Panc1 (cell line): ENCODE results near the gene POC1B. TPM values are rescaled to one million over a fixed set of nuclear protein-coding genes. Genes with fewer than 3 reads are reported as not detected.

Source experiments
- ATAC-seq: fragments of 200-7000 bp; cut with Tn5 transposase; 2 replicates; pipeline ENCODE4 v1.9.1; 2020; ENCODE audit warnings: mild to moderate bottlenecking, moderate library complexity
- BruUV-seq: library from RNA; stranded (reverse); fragments of 400-500 nt; replicated peaks from 2 replicates; lab custom pipeline; 2021; lab: Mats Ljungman, UMichigan
- CTCF ChIA-PET: fragments of 300-600 bp; sonication (Branson Sonifier 250); formaldehyde crosslinking; loops from one replicate; lab custom pipeline; 2022; ENCODE audit warnings: antibody characterized with exemption; lab: Charles Lee
- POLR2A ChIA-PET: fragments of 300-600 bp; sonication (Branson Sonifier 250); formaldehyde crosslinking; loops from one replicate; lab custom pipeline; 2022; ENCODE audit warnings: antibody characterized with exemption; lab: Charles Lee
- DNase-seq: peaks from one replicate; pipeline ENCODE4 v3.0.0-alpha.2; 2010; ENCODE audit warnings: low read depth, low spot score
- H3K27ac ChIP-seq: 2 replicates; pipeline ENCODE4 v1.5.1; 2011; ENCODE audit warnings: mild to moderate bottlenecking, low read length, inconsistent platforms
- H3K27me3 ChIP-seq: fragments of 200-500 bp; sonication (Bioruptor generic); 2 replicates; pipeline ENCODE4 v1.6.0; 2014; ENCODE audit warnings: low read length, inconsistent platforms; ENCODE audit not compliant: control insufficient read depth, insufficient read depth
- H3K36me3 ChIP-seq: fragments of 200-500 bp; sonication (Bioruptor generic); 2 replicates; pipeline ENCODE4 v1.5.1; 2014; ENCODE audit warnings: inconsistent platforms, mild to moderate bottlenecking, low read length, moderate library complexity; ENCODE audit not compliant: control insufficient read depth, insufficient read depth
- H3K4me1 ChIP-seq: 2 replicates; pipeline ENCODE4 v1.5.1; 2011; ENCODE audit warnings: inconsistent platforms, mild to moderate bottlenecking, low read length, moderate library complexity; ENCODE audit not compliant: control insufficient read depth, insufficient read depth
- H3K4me3 ChIP-seq, 2 experiments: 2 replicates each; pipeline ENCODE4 v1.5.1; 2011 to 2012; ENCODE audit warnings: low read depth in 2 of 2, low read length in 2 of 2, mild to moderate bottlenecking in 2 of 2, inconsistent platforms in 1 of 2, moderate library complexity in 1 of 2
- H3K9me3 ChIP-seq: fragments of 200-500 bp; sonication (Bioruptor generic); 2 replicates; pipeline ENCODE4 v1.5.1; 2014; ENCODE audit warnings: low read depth, mild to moderate bottlenecking, inconsistent platforms, low read length, moderate library complexity; ENCODE audit not compliant: control insufficient read depth, insufficient read depth
- CTCF ChIP-seq: fragments of 450-650 bp; IDR thresholded peaks from 2 replicates; pipeline ENCODE4 v1.5.1; 2017; ENCODE audit warnings: mild to moderate bottlenecking
- POLR2AphosphoS5 ChIP-seq: IDR thresholded peaks from 2 replicates; pipeline ENCODE4 v1.6.1; 2012; ENCODE audit warnings: mild to moderate bottlenecking, low read depth, low read length, moderate library complexity
- REST ChIP-seq, 2 experiments: IDR thresholded peaks; 2 replicates each; pipeline ENCODE4 v1.6.1; 2011 to 2012; ENCODE audit warnings: low read depth in 2 of 2, control low read depth in 1 of 2, low read length in 1 of 2, mild to moderate bottlenecking in 1 of 2, moderate library complexity in 1 of 2; ENCODE audit not compliant: insufficient read depth in 1 of 2
- SIN3A ChIP-seq: IDR thresholded peaks from 2 replicates; pipeline ENCODE4 v1.6.1; 2012; ENCODE audit warnings: low read depth, mild to moderate bottlenecking, low read length, moderate library complexity, borderline replicate concordance; ENCODE audit not compliant: insufficient read depth
- TCF7L2 ChIP-seq: IDR thresholded peaks from 2 replicates; pipeline ENCODE4 v1.6.1; 2011; ENCODE audit warnings: mild to moderate bottlenecking, low read depth, low read length, inconsistent platforms
- in situ Hi-C: cut with HindIII; loops from 2 replicates; pipeline ENCODE4 v1.10.0; 2016; ENCODE audit warnings: low sequenced_read_pairs, low pct_unique_long_range_greater_than_20kb
- intact Hi-C: fragments of 100-400 bp; cut with micrococcal nuclease; formaldehyde crosslinking; loops from one replicate; pipeline ENCODE4 v1.10.0; 2022; ENCODE audit not compliant: unreplicated experiment
- total RNA-seq: library from RNA; stranded (reverse); gene quantifications from one replicate; pipeline ENCODE4 v1.2.1, GENCODE V29; 2021; ENCODE audit not compliant: unreplicated experiment

Gene POC1B
- total RNA-seq, 1 experiment from 2014 or later, result 7.3 TPM

GRCh38 chr12:89474615-89475014, 51.2 kb downstream of the POC1B start:
- no peak for DNase-seq
- BruUV-seq, result no TSS peak

GRCh38 chr12:89472508-89472907, 53.3 kb downstream of the POC1B start:
- DNase-seq (no peak), ATAC-seq (no peak)
- no TSS peak for BruUV-seq
- Histone ChIP-seq H3K4me3 (no peak overlapping the region), H3K4me1 (no peaks in the 10 kb centered on the region), H3K27ac (no peak overlapping the region), H3K36me3 (no peaks in the 10 kb centered on the region), H3K27me3 (no peaks in the 10 kb centered on the region), H3K9me3 (no peaks in the 10 kb centered on the region)
- no peak for TF ChIP-seq SIN3A
- no peak for TF ChIP-seq TCF7L2
- TF ChIP-seq REST (IDR thresholded peaks at IDR 0.05; ENCODE audit: insufficient read depth in 1 of 2, low read depth in 2 of 2, low read length in 1 of 2), result no peak
- TF ChIP-seq CTCF, result no peak
- no peak for TF ChIP-seq POLR2AphosphoS5
- intact Hi-C loops, result no loop called here
- in situ Hi-C loops, result no loop called here
- CTCF ChIA-PET, result no interaction called here
- POLR2A ChIA-PET, result no interaction called here

More at GRCh38 chr12:89474615-89475014, 51.2 kb downstream of the POC1B start:
- Histone ChIP-seq H3K4me1 (no peaks in the 10 kb centered on the region), H3K4me3 (no peak overlapping the region), H3K9me3 (no peaks in the 10 kb centered on the region), H3K27me3 (no peaks in the 10 kb centered on the region), H3K36me3 (no peaks in the 10 kb centered on the region), H3K27ac (no peak overlapping the region)
- POLR2A ChIA-PET, result no interaction called here
- CTCF ChIA-PET, result no interaction called here
- in situ Hi-C loops (no loop called here), intact Hi-C loops (loop anchor here (5.0 kb wide), 1 partner anchor 38 kb away; no protein-coding TSS in a partner anchor)
- ATAC-seq, result no peak
- TF ChIP-seq CTCF, result no peak
- no peak for TF ChIP-seq POLR2AphosphoS5
